ENCODE results near the gene OVAAL. TPM values are rescaled to one million over a fixed set of nuclear protein-coding genes. Genes with fewer than 3 reads are reported as not detected.

OVAAL gene
- total and polyA plus RNA-seq, 9 of the 15 experiments (the other 6 are each of a cell fraction or from before 2014, with no cell fraction given), result 0.04 to 0.18 (median 0.08) TPM; not detected in 4

GRCh38 chr1:180611016-180611930 is 52.5 kb downstream of the OVAAL start (continued):
- TF ChIP-seq, protein P1, sequence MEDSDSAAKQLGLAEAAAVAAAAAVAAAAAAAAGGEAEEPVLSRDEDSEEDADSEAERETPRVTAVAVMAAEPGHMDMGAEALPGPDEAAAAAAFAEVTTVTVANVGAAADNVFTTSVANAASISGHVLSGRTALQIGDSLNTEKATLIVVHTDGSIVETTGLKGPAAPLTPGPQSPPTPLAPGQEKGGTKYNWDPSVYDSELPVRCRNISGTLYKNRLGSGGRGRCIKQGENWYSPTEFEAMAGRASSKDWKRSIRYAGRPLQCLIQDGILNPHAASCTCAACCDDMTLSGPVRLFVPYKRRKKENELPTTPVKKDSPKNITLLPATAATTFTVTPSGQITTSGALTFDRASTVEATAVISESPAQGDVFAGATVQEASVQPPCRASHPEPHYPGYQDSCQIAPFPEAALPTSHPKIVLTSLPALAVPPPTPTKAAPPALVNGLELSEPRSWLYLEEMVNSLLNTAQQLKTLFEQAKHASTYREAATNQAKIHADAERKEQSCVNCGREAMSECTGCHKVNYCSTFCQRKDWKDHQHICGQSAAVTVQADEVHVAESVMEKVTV (CRISPR knock-in tag; IDR thresholded peaks at IDR 0.05), result peak; percentile 3; the same call in 1 of the 2 replicates
- TF ChIP-seq MCM3 (IDR thresholded peaks at IDR 0.05), result no peak
- no peak; the same call in 1 of the 2 replicates for TF ChIP-seq MECOM (CRISPR knock-in tag; IDR thresholded peaks at IDR 0.05)
- TF ChIP-seq, protein P2, sequence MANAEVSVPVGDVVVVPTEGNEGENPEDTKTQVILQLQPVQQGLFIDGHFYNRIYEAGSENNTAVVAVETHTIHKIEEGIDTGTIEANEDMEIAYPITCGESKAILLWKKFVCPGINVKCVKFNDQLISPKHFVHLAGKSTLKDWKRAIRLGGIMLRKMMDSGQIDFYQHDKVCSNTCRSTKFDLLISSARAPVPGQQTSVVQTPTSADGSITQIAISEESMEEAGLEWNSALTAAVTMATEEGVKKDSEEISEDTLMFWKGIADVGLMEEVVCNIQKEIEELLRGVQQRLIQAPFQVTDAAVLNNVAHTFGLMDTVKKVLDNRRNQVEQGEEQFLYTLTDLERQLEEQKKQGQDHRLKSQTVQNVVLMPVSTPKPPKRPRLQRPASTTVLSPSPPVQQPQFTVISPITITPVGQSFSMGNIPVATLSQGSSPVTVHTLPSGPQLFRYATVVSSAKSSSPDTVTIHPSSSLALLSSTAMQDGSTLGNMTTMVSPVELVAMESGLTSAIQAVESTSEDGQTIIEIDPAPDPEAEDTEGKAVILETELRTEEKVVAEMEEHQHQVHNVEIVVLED (CRISPR knock-in tag; IDR thresholded peaks at IDR 0.05), result no peak
- no peak for TF ChIP-seq ZNF707 (CRISPR knock-in tag; conservative IDR thresholded peaks at IDR 0.05)
- TF ChIP-seq, protein P3, sequence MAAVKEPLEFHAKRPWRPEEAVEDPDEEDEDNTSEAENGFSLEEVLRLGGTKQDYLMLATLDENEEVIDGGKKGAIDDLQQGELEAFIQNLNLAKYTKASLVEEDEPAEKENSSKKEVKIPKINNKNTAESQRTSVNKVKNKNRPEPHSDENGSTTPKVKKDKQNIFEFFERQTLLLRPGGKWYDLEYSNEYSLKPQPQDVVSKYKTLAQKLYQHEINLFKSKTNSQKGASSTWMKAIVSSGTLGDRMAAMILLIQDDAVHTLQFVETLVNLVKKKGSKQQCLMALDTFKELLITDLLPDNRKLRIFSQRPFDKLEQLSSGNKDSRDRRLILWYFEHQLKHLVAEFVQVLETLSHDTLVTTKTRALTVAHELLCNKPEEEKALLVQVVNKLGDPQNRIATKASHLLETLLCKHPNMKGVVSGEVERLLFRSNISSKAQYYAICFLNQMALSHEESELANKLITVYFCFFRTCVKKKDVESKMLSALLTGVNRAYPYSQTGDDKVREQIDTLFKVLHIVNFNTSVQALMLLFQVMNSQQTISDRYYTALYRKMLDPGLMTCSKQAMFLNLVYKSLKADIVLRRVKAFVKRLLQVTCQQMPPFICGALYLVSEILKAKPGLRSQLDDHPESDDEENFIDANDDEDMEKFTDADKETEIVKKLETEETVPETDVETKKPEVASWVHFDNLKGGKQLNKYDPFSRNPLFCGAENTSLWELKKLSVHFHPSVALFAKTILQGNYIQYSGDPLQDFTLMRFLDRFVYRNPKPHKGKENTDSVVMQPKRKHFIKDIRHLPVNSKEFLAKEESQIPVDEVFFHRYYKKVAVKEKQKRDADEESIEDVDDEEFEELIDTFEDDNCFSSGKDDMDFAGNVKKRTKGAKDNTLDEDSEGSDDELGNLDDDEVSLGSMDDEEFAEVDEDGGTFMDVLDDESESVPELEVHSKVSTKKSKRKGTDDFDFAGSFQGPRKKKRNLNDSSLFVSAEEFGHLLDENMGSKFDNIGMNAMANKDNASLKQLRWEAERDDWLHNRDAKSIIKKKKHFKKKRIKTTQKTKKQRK (IDR thresholded peaks at IDR 0.05; ENCODE audit: borderline replicate concordance, low read depth, low read length), result no peak
- no peak for TF ChIP-seq ZNF57 (CRISPR knock-in tag; IDR thresholded peaks at IDR 0.05)
- TF ChIP-seq RAD51 (IDR thresholded peaks at IDR 0.05; ENCODE audit: borderline replicate concordance, low read depth), result no peak; the same call in 1 of the 2 replicates
- TF ChIP-seq ID3 (CRISPR knock-in tag; IDR thresholded peaks at IDR 0.05), result no peak
- peak; percentile 43; the same call in 1 of the 2 replicates for TF ChIP-seq ID3 (tag; IDR thresholded peaks at IDR 0.05)
- peak; percentile 66; the same call in 1 of the 2 replicates for TF ChIP-seq MBD2 (IDR thresholded peaks at IDR 0.05; ENCODE audit: borderline replicate concordance, low read depth)
- TF ChIP-seq ADNP (tag; IDR thresholded peaks at IDR 0.05), result peak; percentile 80
- TF ChIP-seq JUN (IDR thresholded peaks at IDR 0.05; ENCODE audit: borderline replicate concordance, low read depth, low read length), result peak; percentile 75; the same call in 1 of the 2 replicates
- peak; percentile 29; the same call in 1 of the 2 replicates for TF ChIP-seq JUN (CRISPR knock-in tag; IDR thresholded peaks at IDR 0.05; ENCODE audit: borderline replicate concordance)
- peak; percentile 78; the same call in 1 of the 2 replicates for TF ChIP-seq DMBX1 (CRISPR knock-in tag; IDR thresholded peaks at IDR 0.05; ENCODE audit: borderline replicate concordance)
- TF ChIP-seq, protein P4, sequence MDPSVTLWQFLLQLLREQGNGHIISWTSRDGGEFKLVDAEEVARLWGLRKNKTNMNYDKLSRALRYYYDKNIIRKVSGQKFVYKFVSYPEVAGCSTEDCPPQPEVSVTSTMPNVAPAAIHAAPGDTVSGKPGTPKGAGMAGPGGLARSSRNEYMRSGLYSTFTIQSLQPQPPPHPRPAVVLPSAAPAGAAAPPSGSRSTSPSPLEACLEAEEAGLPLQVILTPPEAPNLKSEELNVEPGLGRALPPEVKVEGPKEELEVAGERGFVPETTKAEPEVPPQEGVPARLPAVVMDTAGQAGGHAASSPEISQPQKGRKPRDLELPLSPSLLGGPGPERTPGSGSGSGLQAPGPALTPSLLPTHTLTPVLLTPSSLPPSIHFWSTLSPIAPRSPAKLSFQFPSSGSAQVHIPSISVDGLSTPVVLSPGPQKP (CRISPR knock-in tag; IDR thresholded peaks at IDR 0.05), result no peak
- TF ChIP-seq TAF7 (tag; IDR thresholded peaks at IDR 0.05), result no peak
- TF ChIP-seq SOX6 (IDR thresholded peaks at IDR 0.05), result peak; percentile 73
- TF ChIP-seq SRSF1 (IDR thresholded peaks at IDR 0.05; ENCODE audit: low read depth, low read length), result no peak
